Colonic mucosa (tissue), 4 donors: ENCODE measurements around the gene HSFX2. TPM values are rescaled to one million over a fixed set of nuclear protein-coding genes. Genes with fewer than 3 reads are reported as not detected.
"Not testable (repeated sequence)": the region's sequence is repeated elsewhere in the genome, so short reads cannot be mapped to it uniquely, and the experiment has no call there.

Experiments
- DNase-seq: peaks from one replicate; pipeline ENCODE4 v3.0.0-alpha.2; 2020
- H3K27ac ChIP-seq: fragments of 200-600 bp; one replicate; pipeline ENCODE4 v1.8.0; 2021
- H3K27me3 ChIP-seq: fragments of 200-600 bp; one replicate; pipeline ENCODE4 v1.8.0; 2021
- H3K36me3 ChIP-seq: fragments of 200-600 bp; one replicate; pipeline ENCODE4 v1.8.0; 2021
- H3K4me1 ChIP-seq: fragments of 200-600 bp; one replicate; pipeline ENCODE4 v1.8.0; 2021; ENCODE audit warnings: mild to moderate bottlenecking
- H3K4me3 ChIP-seq: fragments of 200-600 bp; one replicate; pipeline ENCODE4 v1.8.0; 2021
- H3K9ac ChIP-seq, 2 donors: one replicate each; pipeline ENCODE4 v1.7.0; 2013; ENCODE audit warnings: control low read depth in 2 of 2, low read depth in 2 of 2, low read length in 2 of 2
- H3K9me3 ChIP-seq: fragments of 200-600 bp; one replicate; pipeline ENCODE4 v1.8.0; 2021
- CTCF ChIP-seq: fragments of 200-600 bp; IDR thresholded peaks from one replicate; pipeline ENCODE4 v1.8.0; 2022; ENCODE audit warnings: antibody characterized with exemption, mild to moderate bottlenecking
- intact Hi-C: fragments of 100-400 bp; cut with DNase I; formaldehyde crosslinking; loops from one replicate; pipeline ENCODE4 v1.14.1; 2022
- total RNA-seq, 2 donors: library from RNA; stranded (reverse); fragmentation: NEBNext Ultra II Directional in 1 of 2; extraction: Animal tissue kit (Norgen Biotek cat#: 25700) in 1 of 2; gene quantifications; one replicate each; pipeline ENCODE4 v1.2.1, GENCODE V29; 2021
- donor health status: healthy.
- donor health status: DM: no; HTN: no; CAD: no.
- donor health status: DM: no; HTN: no; CAD: no.

The HSFX2 gene
- total RNA-seq, 2 donors from 2014 or later, result not detected

- Histone ChIP-seq H3K4me3 (no peak overlapping the region), H3K27ac (no peak overlapping the region), H3K36me3 (no peaks in the 10 kb centered on the region), H3K27me3 (no peaks in the 10 kb centered on the region), H3K4me1 (no peaks in the 10 kb centered on the region), H3K9me3 (no peaks in the 10 kb centered on the region), H3K9ac (no peak overlapping the region)
- intact Hi-C loops, result no loop called here
- TF ChIP-seq CTCF, result no peak
- DNase-seq, result no peak
Observed at GRCh38 chrX:149607699-149608098, 12.6 kb upstream of the HSFX2 start.

- H3K4me3 ChIP-seq, H3K9me3 ChIP-seq, intact Hi-C loops, H3K27me3 ChIP-seq, H3K4me1 ChIP-seq, H3K9ac ChIP-seq, H3K27ac ChIP-seq, H3K36me3 ChIP-seq, DNase-seq: not testable (repeated sequence)
Observed at GRCh38 chrX:149605248-149605885, 10.3 kb upstream of the HSFX2 start.

- H3K36me3 ChIP-seq, H3K4me3 ChIP-seq, DNase-seq, H3K9ac ChIP-seq, H3K9me3 ChIP-seq, intact Hi-C loops, H3K4me1 ChIP-seq, H3K27ac ChIP-seq, H3K27me3 ChIP-seq: not testable (repeated sequence)
Observed at GRCh38 chrX:149598603-149599002, 3.5 kb upstream of the HSFX2 start.

- H3K27ac ChIP-seq, H3K4me1 ChIP-seq, H3K36me3 ChIP-seq, intact Hi-C loops, H3K27me3 ChIP-seq, H3K9ac ChIP-seq, H3K9me3 ChIP-seq, DNase-seq, H3K4me3 ChIP-seq: not testable (repeated sequence)
Observed at GRCh38 chrX:149595943-149596342, 829 bp upstream of the HSFX2 start.

- intact Hi-C loops, H3K4me1 ChIP-seq, H3K36me3 ChIP-seq, DNase-seq, H3K9ac ChIP-seq, H3K27me3 ChIP-seq, H3K9me3 ChIP-seq, H3K27ac ChIP-seq, H3K4me3 ChIP-seq: not testable (repeated sequence)
Observed at GRCh38 chrX:149590993-149591392, 4.1 kb downstream of the HSFX2 start.

- intact Hi-C loops, H3K27me3 ChIP-seq, H3K27ac ChIP-seq, DNase-seq, H3K9me3 ChIP-seq, H3K4me1 ChIP-seq, H3K4me3 ChIP-seq, H3K36me3 ChIP-seq, H3K9ac ChIP-seq: not testable (repeated sequence)
Observed at GRCh38 chrX:149587359-149587758, 7.8 kb downstream of the HSFX2 start, which contains the start of gene MAGEA9B. MAGEA9B (minus strand) TSS chrX:149587459; CDS start chrX:149583179, 4,280 bp downstream.

- H3K9me3 ChIP-seq, H3K36me3 ChIP-seq, H3K4me3 ChIP-seq, H3K9ac ChIP-seq, H3K27me3 ChIP-seq, H3K4me1 ChIP-seq, intact Hi-C loops, H3K27ac ChIP-seq, DNase-seq: not testable (repeated sequence)
Observed at GRCh38 chrX:149585631-149586030, 9.5 kb downstream of the HSFX2 start.

GRCh38 chrX:149573456-149573855, 21.7 kb downstream of the HSFX2 start:
- DNase-seq, H3K9me3 ChIP-seq, H3K36me3 ChIP-seq, H3K4me1 ChIP-seq, H3K4me3 ChIP-seq, H3K27ac ChIP-seq, H3K27me3 ChIP-seq, H3K9ac ChIP-seq: not testable (repeated sequence)
- intact Hi-C loops, result loop anchor here (5.0 kb wide), 1 partner anchor 49 kb away; no protein-coding TSS in a partner anchor

- Histone ChIP-seq H3K27ac (no peak overlapping the region), H3K9me3 (no peaks in the 10 kb centered on the region), H3K4me3 (no peak overlapping the region), H3K36me3 (no peaks in the 10 kb centered on the region), H3K27me3 (no peaks in the 10 kb centered on the region), H3K9ac (no peak overlapping the region), H3K4me1 (no peaks in the 10 kb centered on the region)
- DNase-seq, result no peak
- intact Hi-C loops, result loop anchor here (5.0 kb wide), 1 partner anchor 50 kb away; no protein-coding TSS in a partner anchor
- TF ChIP-seq CTCF, result no peak
Observed at GRCh38 chrX:149572743-149573142, 22.4 kb downstream of the HSFX2 start.
